Heart left ventricle (tissue), 13 donors: ENCODE measurements around the gene PLEKHO1.

ENCODE experiments used
- POLR2A ChIP-seq, 2 donors: fragments of 450-650 bp; IDR thresholded peaks; one replicate each; pipeline ENCODE4 v1.6.1; 2017; ENCODE audit warnings: antibody characterized with exemption in 2 of 2, mild to moderate bottlenecking in 2 of 2, moderate library complexity in 2 of 2
- TF ChIP-seq, protein P1 (sequence below), 12 donors: fragments of 200-600 bp; sonication (generic) in 4 of 12; IDR thresholded peaks; one replicate each; pipeline versions ENCODE4 v1.5.0 to v1.8.0; 2018 to 2022; ENCODE audit warnings: antibody characterized with exemption in 12 of 12, mild to moderate bottlenecking in 5 of 12
- donor health status: ischemic (EF 13 %, LVEDD 7.1; RV severe dilation, severe dysfunction).
- donor health status: DM: no; HTN: yes; CAD: no.
- donor health status: DM: no; HTN: no; CAD: no.
- donor health status: ischemic (EF 25% LVEDD 6.9; RV normal size, moderate dysfunction).
- donor health status: ischemic (EF 25% LVEDD 5.7; RV mildly dilated, moderate dysfunction).
- donor health status: ischemic (EF 35%, LVEDD 5.7; RV mildly dilated, moderate dysfunction).
- donor health status: nonischemic (EF 11% LVEDD 7.7; RV severe dilation, severe dysfunction).
- donor health status: DM: yes; HTN: yes; CAD: no.
- donor health status: PGD.
- donor health status: ischemic (EF 29% LVEDD 5.4; RV normal size, mild dysfunction).
- donor health status: nonischemic (EF 23%, LVEDD 6.1; RV moderate dilation, normal function).

DNA sequence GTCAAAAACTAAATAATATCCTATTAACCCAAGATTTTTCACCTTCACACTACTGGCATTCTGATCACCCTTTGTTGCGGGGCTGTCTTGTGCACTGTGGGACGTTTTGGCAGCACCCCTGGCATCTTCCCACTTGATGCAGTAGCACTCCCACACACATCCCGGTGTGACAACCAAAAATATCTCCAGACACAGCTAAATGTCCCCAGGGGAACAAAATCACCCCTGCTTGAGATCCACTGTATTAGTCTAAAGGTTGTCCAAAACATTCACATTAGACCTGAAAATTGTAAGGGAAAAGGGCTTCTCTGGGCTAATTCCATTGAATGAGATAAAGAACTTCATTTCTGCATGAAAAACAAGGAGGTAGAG, 37.8 kb downstream of the PLEKHO1 start:
- no peak for TF ChIP-seq POLR2A (IDR thresholded peaks at IDR 0.05)
- TF ChIP-seq, protein P1, sequence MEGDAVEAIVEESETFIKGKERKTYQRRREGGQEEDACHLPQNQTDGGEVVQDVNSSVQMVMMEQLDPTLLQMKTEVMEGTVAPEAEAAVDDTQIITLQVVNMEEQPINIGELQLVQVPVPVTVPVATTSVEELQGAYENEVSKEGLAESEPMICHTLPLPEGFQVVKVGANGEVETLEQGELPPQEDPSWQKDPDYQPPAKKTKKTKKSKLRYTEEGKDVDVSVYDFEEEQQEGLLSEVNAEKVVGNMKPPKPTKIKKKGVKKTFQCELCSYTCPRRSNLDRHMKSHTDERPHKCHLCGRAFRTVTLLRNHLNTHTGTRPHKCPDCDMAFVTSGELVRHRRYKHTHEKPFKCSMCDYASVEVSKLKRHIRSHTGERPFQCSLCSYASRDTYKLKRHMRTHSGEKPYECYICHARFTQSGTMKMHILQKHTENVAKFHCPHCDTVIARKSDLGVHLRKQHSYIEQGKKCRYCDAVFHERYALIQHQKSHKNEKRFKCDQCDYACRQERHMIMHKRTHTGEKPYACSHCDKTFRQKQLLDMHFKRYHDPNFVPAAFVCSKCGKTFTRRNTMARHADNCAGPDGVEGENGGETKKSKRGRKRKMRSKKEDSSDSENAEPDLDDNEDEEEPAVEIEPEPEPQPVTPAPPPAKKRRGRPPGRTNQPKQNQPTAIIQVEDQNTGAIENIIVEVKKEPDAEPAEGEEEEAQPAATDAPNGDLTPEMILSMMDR (IDR thresholded peaks at IDR 0.05) = peak in 5 of 12 donors; percentile 1 to 36 (median 10)
